ENCODE data around the gene FNDC3B.
A peak's percentile ranks its signal among the peaks of the same experiment; 100 is the strongest.
"Not testable (repeated sequence)": the region's sequence is repeated elsewhere in the genome, so short reads cannot be mapped to it uniquely, and the experiment has no call there.

Gene FNDC3B

GRCh38 chr3:172039436-172040077 is at the start of gene FNDC3B:
TSS of gene FNDC3B (plus strand) at chr3:172039578. CDS start at chr3:172112480, 72,902 bp downstream.
- peak; percentile 87 for DNase-seq (ENCODE audit: low read depth)

- not testable (repeated sequence) for DNase-seq (ENCODE audit: low read depth)
These were observed 49.1 kb upstream of the FNDC3B start for GRCh38 chr3:171990239-171990638.

GRCh38 chr3:171991166-171991565 is 48.2 kb upstream of the FNDC3B start:
- DNase-seq (ENCODE audit: low read depth) = no peak

GRCh38 chr3:171994646-171995428 is 44.5 kb upstream of the FNDC3B start:
- DNase-seq (ENCODE audit: low read depth) = no peak

GRCh38 chr3:171995486-171995885 is 43.9 kb upstream of the FNDC3B start:
- no peak for DNase-seq (ENCODE audit: low read depth)

GRCh38 chr3:171996178-171996817 is 43.1 kb upstream of the FNDC3B start:
- DNase-seq (ENCODE audit: low read depth) = no peak

- DNase-seq (ENCODE audit: low read depth) = not testable (repeated sequence)
These were observed 40.6 kb upstream of the FNDC3B start for GRCh38 chr3:171998731-171999130.

GRCh38 chr3:172001616-172002015 is 37.8 kb upstream of the FNDC3B start:
- DNase-seq (ENCODE audit: low read depth) = not testable (repeated sequence)

GRCh38 chr3:172002512-172003078 is 36.8 kb upstream of the FNDC3B start:
- no peak for DNase-seq (ENCODE audit: low read depth)

GRCh38 chr3:172003146-172003545 is 36.2 kb upstream of the FNDC3B start:
- DNase-seq (ENCODE audit: low read depth) = no peak

- DNase-seq (ENCODE audit: low read depth) = no peak
These were observed 32.4 kb upstream of the FNDC3B start for GRCh38 chr3:172007065-172007370.

- no peak for DNase-seq (ENCODE audit: low read depth)
These were observed 29.6 kb upstream of the FNDC3B start for GRCh38 chr3:172009803-172010202.

- no peak for DNase-seq (ENCODE audit: low read depth)
These were observed 26.6 kb upstream of the FNDC3B start for GRCh38 chr3:172012775-172013174.

- DNase-seq (ENCODE audit: low read depth) = no peak
These were observed 25.2 kb upstream of the FNDC3B start for GRCh38 chr3:172014145-172014544.

GRCh38 chr3:172018364-172018763 is 21.0 kb upstream of the FNDC3B start:
- no peak for DNase-seq (ENCODE audit: low read depth)

GRCh38 chr3:172020763-172021162 is 18.6 kb upstream of the FNDC3B start:
- no peak for DNase-seq (ENCODE audit: low read depth)

GRCh38 chr3:172021164-172021563 is 18.2 kb upstream of the FNDC3B start:
- no peak for DNase-seq (ENCODE audit: low read depth)

- DNase-seq (ENCODE audit: low read depth) = no peak
These were observed 17.5 kb upstream of the FNDC3B start for GRCh38 chr3:172021859-172022258.

GRCh38 chr3:172023915-172024314 is 15.5 kb upstream of the FNDC3B start:
- no peak for DNase-seq (ENCODE audit: low read depth)

- DNase-seq (ENCODE audit: low read depth) = no peak
These were observed 14.7 kb upstream of the FNDC3B start for GRCh38 chr3:172024679-172025078.

- DNase-seq (ENCODE audit: low read depth) = no peak
These were observed 9.8 kb upstream of the FNDC3B start for GRCh38 chr3:172029425-172030098.

GRCh38 chr3:172030181-172030580 is 9.2 kb upstream of the FNDC3B start:
- DNase-seq (ENCODE audit: low read depth) = no peak

Measured in activated gamma-delta T cell treated with anti-CD3 and anti-CD28 coated beads, Interleukin-2, amount 50 U/mL, for 16 hours (primary cell).